SH-SY5Y (cell line): ENCODE data around the gene ATP11C.

Experiments
- GATA2 ChIP-seq: IDR thresholded peaks from 2 replicates; pipeline ENCODE4 v1.6.1; 2011; ENCODE audit warnings: mild to moderate bottlenecking, low read depth, low read length
- GATA3 ChIP-seq: IDR thresholded peaks from 2 replicates; pipeline ENCODE4 v1.6.1; 2011; ENCODE audit warnings: low read depth, mild to moderate bottlenecking, low read length, moderate library complexity

- TF ChIP-seq GATA2 = no peak
- no peak for TF ChIP-seq GATA3
Measured at GRCh38 chrX:139804482-139804881, 128.4 kb downstream of the ATP11C start.
